OCI-LY7 (cell line): ENCODE data around the gene LHPP. TPM values are rescaled to one million over a fixed set of nuclear protein-coding genes. Genes with fewer than 3 reads are reported as not detected.
A peak's percentile ranks its signal among the peaks of the same experiment; 100 is the strongest.

Experiments
- BruUV-seq: library from RNA; stranded (reverse); fragments of 400-500 nt; replicated peaks from 2 replicates; lab custom pipeline; 2021; lab: Mats Ljungman, UMichigan
- CTCF ChIA-PET: fragments of 300-600 bp; sonication (Branson Sonifier 250); formaldehyde crosslinking; loops from one replicate; lab custom pipeline; 2022; ENCODE audit warnings: antibody characterized with exemption; ENCODE audit not compliant: unreplicated experiment; lab: Charles Lee
- POLR2A ChIA-PET: fragments of 300-600 bp; sonication (Branson Sonifier 250); formaldehyde crosslinking; loops from one replicate; lab custom pipeline; 2022; ENCODE audit warnings: antibody characterized with exemption; lab: Charles Lee
- DNase-seq: peaks from one replicate; pipeline ENCODE4 v3.0.0-alpha.2; 2015; ENCODE audit warnings: low spot score
- H2AFZ ChIP-seq: fragments of 200-600 bp; sonication (generic), shearing (Covaris generic); 2 replicates; pipeline ENCODE4 v1.6.1; 2014; ENCODE audit warnings: mild to moderate bottlenecking, antibody characterized with exemption, low read length, moderate library complexity
- H3K27ac ChIP-seq: fragments of 200-600 bp; sonication (generic); 2 replicates; pipeline ENCODE4 v1.5.1; 2014; ENCODE audit warnings: mixed run types, low read depth, mild to moderate bottlenecking, moderate library complexity, low read length, inconsistent platforms; ENCODE audit not compliant: poor library complexity, severe bottlenecking
- H3K36me3 ChIP-seq: fragments of 200-600 bp; sonication (generic); 2 replicates; pipeline ENCODE4 v1.6.1; 2014; ENCODE audit warnings: mild to moderate bottlenecking, antibody characterized with exemption, low read length, moderate library complexity, mixed read lengths; ENCODE audit not compliant: insufficient read depth
- H3K4me1 ChIP-seq: fragments of 200-600 bp; sonication (generic); 2 replicates; pipeline ENCODE4 v1.5.1; 2014; ENCODE audit warnings: mild to moderate bottlenecking, low read length; ENCODE audit not compliant: insufficient read depth, poor library complexity, severe bottlenecking
- H3K4me2 ChIP-seq: fragments of 200-600 bp; sonication (generic); 2 replicates; pipeline ENCODE4 v1.6.1; 2014; ENCODE audit warnings: mild to moderate bottlenecking, low read length
- H3K4me3 ChIP-seq: fragments of 200-600 bp; sonication (generic); 2 replicates; pipeline ENCODE4 v1.5.1; 2014; ENCODE audit warnings: mild to moderate bottlenecking, low read depth, low read length; ENCODE audit not compliant: poor library complexity, severe bottlenecking
- H3K79me2 ChIP-seq: fragments of 200-600 bp; sonication (generic); 2 replicates; pipeline ENCODE4 v1.6.1; 2016; ENCODE audit warnings: low read depth, mild to moderate bottlenecking, low read length, moderate library complexity, mixed read lengths; ENCODE audit not compliant: insufficient read depth
- H3K9me2 ChIP-seq: fragments of 200-600 bp; sonication (generic); 2 replicates; pipeline ENCODE4 v1.6.1; 2016; ENCODE audit warnings: mild to moderate bottlenecking, low read length, mixed read lengths; ENCODE audit not compliant: insufficient read depth
- H3K9me3 ChIP-seq: fragments of 200-600 bp; sonication (generic); 2 replicates; pipeline ENCODE4 v1.6.1; 2014; ENCODE audit warnings: mild to moderate bottlenecking, mixed run types, low read length, mixed read lengths
- H4K20me1 ChIP-seq: fragments of 200-600 bp; sonication (generic); 2 replicates; pipeline ENCODE4 v1.6.1; 2014; ENCODE audit warnings: mild to moderate bottlenecking, antibody characterized with exemption, low read length, moderate library complexity, mixed read lengths; ENCODE audit not compliant: insufficient read depth
- CTCF ChIP-seq: fragments of 200-600 bp; sonication (generic); conservative IDR thresholded peaks from 2 replicates; pipeline ENCODE4 v1.5.1; 2014; ENCODE audit warnings: mild to moderate bottlenecking, antibody characterized with exemption, low read length, moderate library complexity, mixed read lengths
- EZH2phosphoT487 ChIP-seq: fragments of 200-600 bp; sonication (generic); IDR thresholded peaks from 2 replicates; pipeline ENCODE4 v1.6.1; 2018; ENCODE audit warnings: low read depth, borderline replicate concordance, mild to moderate bottlenecking, mixed run types, antibody characterized with exemption, low read length, moderate library complexity, mixed read lengths
- intact Hi-C: fragments of 100-400 bp; cut with micrococcal nuclease; formaldehyde crosslinking; loops from one replicate; pipeline ENCODE4 v1.10.0; 2022; ENCODE audit not compliant: unreplicated experiment
- total RNA-seq, 2 experiments: library from RNA; depleted of rRNA in 1 of 2; stranded (reverse); fragments of >200 nt in 1 of 2; shearing (Covaris generic) in 1 of 2; gene quantifications; 2 replicates each; pipeline ENCODE4 v1.2.3, GENCODE V29; 2014 to 2022

Gene LHPP
- total RNA-seq, 2 experiments from 2014 or later: 30.3 to 65.2 TPM

- no peak for TF ChIP-seq CTCF
- no peak for TF ChIP-seq EZH2phosphoT487
- H3K4me3 ChIP-seq: peak overlapping the region; percentile 62
- no peaks in the 10 kb centered on the region; the same call in 1 of the 2 replicates for H3K79me2 ChIP-seq
- POLR2A ChIA-PET: interaction anchor here (1.1 to 5.8 kb wide), 8 partner anchors 8 to 204 kb away, joined by 3 to 105 read pairs (median 4); partner anchors contain the start of gene OAT
- intact Hi-C loops: no loop called here
- H2AFZ ChIP-seq: peak overlapping the region; percentile 62
- H3K36me3 ChIP-seq: no peaks in the 10 kb centered on the region
- no peaks in the 10 kb centered on the region for H4K20me1 ChIP-seq
- peak overlapping the region; percentile 61 for H3K4me2 ChIP-seq
- peaks cover 100% of the 10 kb centered on the region for H3K4me1 ChIP-seq
- H3K9me2 ChIP-seq: no peaks in the 10 kb centered on the region
- peak overlapping the region; percentile 98 for H3K27ac ChIP-seq
- no TSS peak for BruUV-seq
- DNase-seq: peak; percentile 52
- no peaks in the 10 kb centered on the region for H3K9me3 ChIP-seq
- CTCF ChIA-PET: interaction anchor here (1.3 to 4.4 kb wide), 4 partner anchors 10 to 197 kb away, joined by 3 to 43 read pairs (median 4); no protein-coding TSS in a partner anchor
Observed at GRCh38 chr10:124544711-124545110, 83.1 kb downstream of the LHPP start.

DNA sequence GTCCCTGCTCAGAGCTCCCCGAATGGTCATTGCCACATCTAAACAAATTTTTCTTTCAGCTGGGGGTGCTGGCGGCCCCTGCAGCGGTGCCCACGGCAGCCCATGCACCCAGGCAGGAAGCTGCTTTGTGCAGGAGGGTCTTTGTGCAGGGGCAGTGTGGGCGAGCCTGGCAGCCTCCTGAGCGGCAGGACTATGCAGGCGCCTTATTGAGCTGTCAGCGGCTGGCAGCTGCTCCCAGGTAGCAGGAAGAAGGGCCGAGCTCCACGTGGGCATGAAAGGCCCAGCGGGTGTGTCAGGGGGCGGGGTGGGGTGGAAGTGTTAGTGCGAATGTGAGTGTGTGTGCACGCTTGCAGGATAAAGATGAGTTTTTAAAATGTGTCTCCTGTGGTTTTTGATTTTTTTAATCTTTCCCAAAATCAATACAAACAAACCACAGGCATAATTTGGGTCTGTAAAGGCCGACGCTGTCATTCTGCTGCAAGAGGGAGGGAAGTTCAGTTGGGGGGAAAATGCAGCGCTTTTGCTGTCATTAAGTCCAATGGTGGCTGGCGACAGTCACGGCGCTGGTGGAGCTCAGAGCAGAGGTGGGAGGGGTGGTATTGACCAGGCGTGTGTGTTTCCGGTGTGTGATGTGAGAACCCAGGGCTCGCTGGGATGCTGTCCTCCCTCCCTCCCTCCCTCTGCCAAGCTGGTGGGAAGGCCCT is 83.9 kb downstream of the LHPP start:
- TF ChIP-seq CTCF: no peak
- peak; percentile 74 for DNase-seq
- POLR2A ChIA-PET: interaction anchor here (1.0 to 5.8 kb wide), 10 partner anchors 8 to 203 kb away, joined by 3 to 105 read pairs (median 4); partner anchors contain the start of gene OAT
- H3K9me3 ChIP-seq: no peaks in the 10 kb centered on the region
- H3K79me2 ChIP-seq: no peaks in the 10 kb centered on the region; the same call in 1 of the 2 replicates
- H3K4me1 ChIP-seq: peaks cover 100% of the 10 kb centered on the region
- H3K4me2 ChIP-seq: peak overlapping the region; percentile 61
- BruUV-seq: no TSS peak
- no peaks in the 10 kb centered on the region for H4K20me1 ChIP-seq
- H3K9me2 ChIP-seq: no peaks in the 10 kb centered on the region
- intact Hi-C loops: no loop called here
- CTCF ChIA-PET: interaction anchor here (0.6 to 4.4 kb wide), 6 partner anchors 11 to 196 kb away, joined by 3 to 43 read pairs (median 4); no protein-coding TSS in a partner anchor
- peak overlapping the region; percentile 98 for H3K27ac ChIP-seq
- peak overlapping the region; percentile 62; the same call in 1 of the 2 replicates for H2AFZ ChIP-seq
- H3K4me3 ChIP-seq: peak overlapping the region; percentile 62
- H3K36me3 ChIP-seq: no peaks in the 10 kb centered on the region

- H3K36me3 ChIP-seq: no peaks in the 10 kb centered on the region
- peak overlapping the region; percentile 98 for H3K27ac ChIP-seq
- CTCF ChIA-PET: interaction anchor here (0.6 to 4.4 kb wide), 4 partner anchors 11 to 81 kb away, joined by 3 to 43 read pairs (median 4); no protein-coding TSS in a partner anchor
- H3K4me3 ChIP-seq: peak overlapping the region; percentile 62
- no peaks in the 10 kb centered on the region for H3K9me3 ChIP-seq
- H2AFZ ChIP-seq: peak overlapping the region; percentile 62; the same call in 1 of the 2 replicates
- peak overlapping the region; percentile 61 for H3K4me2 ChIP-seq
- H3K4me1 ChIP-seq: peaks cover 100% of the 10 kb centered on the region
- no peaks in the 10 kb centered on the region for H3K9me2 ChIP-seq
- POLR2A ChIA-PET: interaction anchor here (1.0 to 5.8 kb wide), 8 partner anchors 8 to 201 kb away, joined by 3 to 105 read pairs (median 5); no protein-coding TSS in a partner anchor
- no peaks in the 10 kb centered on the region; the same call in 1 of the 2 replicates for H3K79me2 ChIP-seq
- TF ChIP-seq CTCF: no peak
- TF ChIP-seq EZH2phosphoT487: no peak
- H4K20me1 ChIP-seq: no peaks in the 10 kb centered on the region
- intact Hi-C loops: no loop called here
- DNase-seq: no peak
- no TSS peak for BruUV-seq
Observed at GRCh38 chr10:124546055-124546369, 84.4 kb downstream of the LHPP start.
